ENCODE measurements around the gene RAD54L.

DNA sequence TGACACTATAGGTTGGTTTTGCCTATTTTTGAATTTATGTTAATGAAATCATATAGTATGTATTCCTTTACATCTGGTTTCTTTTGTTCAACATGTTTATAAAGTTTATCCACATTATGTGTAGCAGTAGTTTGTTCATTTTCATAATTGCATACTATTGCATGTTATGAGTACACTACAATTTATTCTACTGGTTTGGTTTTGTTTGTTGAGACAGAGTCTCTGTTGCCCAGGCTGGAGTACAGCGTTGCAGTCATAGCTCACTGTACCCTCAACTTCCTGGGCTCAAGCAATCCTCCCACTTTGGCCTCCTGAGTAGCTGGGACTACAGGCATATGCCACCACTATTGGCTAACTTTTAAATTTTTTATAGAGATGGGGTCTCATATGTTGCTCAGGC, 21.0 kb downstream of the RAD54L start:
- TF ChIP-seq POLR2A (IDR thresholded peaks at IDR 0.05; ENCODE audit: extremely low read depth, insufficient read length) = no peak
- TF ChIP-seq, protein P1, sequence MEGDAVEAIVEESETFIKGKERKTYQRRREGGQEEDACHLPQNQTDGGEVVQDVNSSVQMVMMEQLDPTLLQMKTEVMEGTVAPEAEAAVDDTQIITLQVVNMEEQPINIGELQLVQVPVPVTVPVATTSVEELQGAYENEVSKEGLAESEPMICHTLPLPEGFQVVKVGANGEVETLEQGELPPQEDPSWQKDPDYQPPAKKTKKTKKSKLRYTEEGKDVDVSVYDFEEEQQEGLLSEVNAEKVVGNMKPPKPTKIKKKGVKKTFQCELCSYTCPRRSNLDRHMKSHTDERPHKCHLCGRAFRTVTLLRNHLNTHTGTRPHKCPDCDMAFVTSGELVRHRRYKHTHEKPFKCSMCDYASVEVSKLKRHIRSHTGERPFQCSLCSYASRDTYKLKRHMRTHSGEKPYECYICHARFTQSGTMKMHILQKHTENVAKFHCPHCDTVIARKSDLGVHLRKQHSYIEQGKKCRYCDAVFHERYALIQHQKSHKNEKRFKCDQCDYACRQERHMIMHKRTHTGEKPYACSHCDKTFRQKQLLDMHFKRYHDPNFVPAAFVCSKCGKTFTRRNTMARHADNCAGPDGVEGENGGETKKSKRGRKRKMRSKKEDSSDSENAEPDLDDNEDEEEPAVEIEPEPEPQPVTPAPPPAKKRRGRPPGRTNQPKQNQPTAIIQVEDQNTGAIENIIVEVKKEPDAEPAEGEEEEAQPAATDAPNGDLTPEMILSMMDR (IDR thresholded peaks at IDR 0.05; ENCODE audit: low read depth, low read length) = no peak
- TF ChIP-seq MYC (IDR thresholded peaks at IDR 0.05; ENCODE audit: low read depth, low read length) = no peak
- TF ChIP-seq, protein P2, sequence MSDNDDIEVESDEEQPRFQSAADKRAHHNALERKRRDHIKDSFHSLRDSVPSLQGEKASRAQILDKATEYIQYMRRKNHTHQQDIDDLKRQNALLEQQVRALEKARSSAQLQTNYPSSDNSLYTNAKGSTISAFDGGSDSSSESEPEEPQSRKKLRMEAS (IDR thresholded peaks at IDR 0.05; ENCODE audit: low read depth, low read length) = no peak

Data from NB4 (cell line).